BJ (cell line): ENCODE measurements around the gene NKX2-3. TPM values are rescaled to one million over a fixed set of nuclear protein-coding genes. Genes with fewer than 3 reads are reported as not detected.

ENCODE experiments used
- CTCF ChIA-PET: fragments of 350-600 bp; formaldehyde crosslinking; extraction: SDS; loops from one replicate; lab custom pipeline; 2021; ENCODE audit warnings: antibody characterized with exemption, inconsistent platforms; lab: Yijun Ruan, JAX
- POLR2A ChIA-PET: fragments of 300-600 bp; sonication (Branson Sonifier 250); formaldehyde crosslinking; extraction: SDS; loops from one replicate; lab custom pipeline; 2021; ENCODE audit warnings: antibody characterized with exemption; lab: Charles Lee
- DNase-seq: peaks from one replicate; pipeline ENCODE4 v3.0.0-alpha.2; 2011; ENCODE audit warnings: low read depth
- H3K27me3 ChIP-seq: 2 replicates; pipeline ENCODE4 v1.6.0; 2011; ENCODE audit warnings: low read length; ENCODE audit not compliant: control insufficient read depth, insufficient read depth
- H3K36me3 ChIP-seq: 2 replicates; pipeline ENCODE4 v1.5.1; 2011; ENCODE audit warnings: low read length; ENCODE audit not compliant: control insufficient read depth, insufficient read depth
- H3K4me3 ChIP-seq: 2 replicates; pipeline ENCODE4 v1.5.1; 2011; ENCODE audit warnings: low read depth, mild to moderate bottlenecking, control low read depth, low read length
- CTCF ChIP-seq: IDR thresholded peaks from 2 replicates; pipeline ENCODE4 v1.5.1; 2011; ENCODE audit warnings: low read depth, mild to moderate bottlenecking, control low read depth, inconsistent platforms, low read length, moderate library complexity; ENCODE audit not compliant: insufficient read depth
- polyA plus RNA-seq: library from polyadenylated mRNA; depleted of rRNA; stranded (reverse); fragments of >200 nt; gene quantifications from 2 replicates; pipeline ENCODE4 v1.2.3, GENCODE V29; 2011

Gene NKX2-3
- polyA plus RNA-seq, 1 experiment, result not detected

- H3K4me3 ChIP-seq, result no peak overlapping the region
- H3K36me3 ChIP-seq, result no peaks in the 10 kb centered on the region
- H3K27me3 ChIP-seq, result peaks cover 18% of the 10 kb centered on the region
- CTCF ChIA-PET, result interaction anchor here (1.0 to 6.0 kb wide), 2 partner anchors 9 to 120 kb away, joined by 3 to 45 read pairs; no protein-coding TSS in a partner anchor
- POLR2A ChIA-PET, result no interaction called here
- no peak for DNase-seq
- no peak for TF ChIP-seq CTCF
Measured at GRCh38 chr10:99555825-99556523, 23.2 kb downstream of the NKX2-3 start.

GRCh38 chr10:99557044-99557443, 24.3 kb downstream of the NKX2-3 start:
- Histone ChIP-seq H3K36me3 (no peaks in the 10 kb centered on the region), H3K27me3 (peaks cover 18% of the 10 kb centered on the region), H3K4me3 (no peak overlapping the region)
- ChIA-PET POLR2A (no interaction called here), CTCF (interaction anchor here (0.6 to 6.0 kb wide), 3 partner anchors 10 to 449 kb away, joined by 3 to 45 read pairs (median 4); no protein-coding TSS in a partner anchor)
- no peak for TF ChIP-seq CTCF
- no peak for DNase-seq

- peaks cover 23% of the 10 kb centered on the region for H3K27me3 ChIP-seq
- no peak overlapping the region for H3K4me3 ChIP-seq
- H3K36me3 ChIP-seq, result no peaks in the 10 kb centered on the region
- POLR2A ChIA-PET, result no interaction called here
- TF ChIP-seq CTCF, result no peak
- CTCF ChIA-PET, result interaction anchor here (3.0 to 6.0 kb wide), 4 partner anchors 12 to 153 kb away, joined by 23 to 45 read pairs (median 30); no protein-coding TSS in a partner anchor
- DNase-seq, result no peak
Measured at GRCh38 chr10:99558708-99559107, 26.0 kb downstream of the NKX2-3 start.

GRCh38 chr10:99560277-99561126, 27.8 kb downstream of the NKX2-3 start:
- peaks cover 13% of the 10 kb centered on the region for H3K27me3 ChIP-seq
- ChIA-PET CTCF (interaction anchor here (0.6 to 6.0 kb wide), 27 partner anchors 8 to 541 kb away, joined by 3 to 45 read pairs (median 5); partner anchors contain the start of gene SLC25A28), POLR2A (no interaction called here)
- H3K36me3 ChIP-seq, result no peaks in the 10 kb centered on the region
- TF ChIP-seq CTCF, result peak; percentile 73
- DNase-seq, result no peak
- no peak overlapping the region for H3K4me3 ChIP-seq

- TF ChIP-seq CTCF, result no peak
- ChIA-PET CTCF (interaction anchor here (1.0 to 5.5 kb wide), 3 partner anchors 21 to 50 kb away, joined by 5 to 35 read pairs (median 23); no protein-coding TSS in a partner anchor), POLR2A (no interaction called here)
- Histone ChIP-seq H3K27me3 (peaks cover 12% of the 10 kb centered on the region), H3K4me3 (no peak overlapping the region), H3K36me3 (no peaks in the 10 kb centered on the region)
- DNase-seq, result no peak
Measured at GRCh38 chr10:99562631-99563030, 29.9 kb downstream of the NKX2-3 start.
